Prostate gland (tissue), 2 donors: ENCODE results near the gene KLHL12. TPM values are rescaled to one million over a fixed set of nuclear protein-coding genes. Genes with fewer than 3 reads are reported as not detected.

Source experiments
- DNase-seq: peaks from one replicate; pipeline ENCODE4 v3.0.0-alpha.2; 2019; ENCODE audit warnings: low spot score
- H3K27ac ChIP-seq, 2 donors: fragments of 200-600 bp; sonication (generic); 2 replicates each; pipeline ENCODE4 v1.5.1; 2017 to 2019
- H3K27me3 ChIP-seq: fragments of 200-600 bp; sonication (generic); replicated peaks from 2 replicates; pipeline ENCODE4 v1.5.1; 2019; ENCODE audit not compliant: insufficient read depth
- H3K36me3 ChIP-seq, 2 donors: fragments of 200-600 bp; sonication (generic); 1 replicate in 1 of 2; 2 replicates in 1 of 2; pipeline versions ENCODE4 v1.5.1 to v1.8.1; 2017 to 2019
- H3K4me1 ChIP-seq: fragments of 200-600 bp; sonication (generic); replicated peaks from 2 replicates; pipeline ENCODE4 v1.5.1; 2019
- H3K4me3 ChIP-seq, 2 donors: fragments of 200-600 bp; sonication (generic); 2 replicates each; pipeline ENCODE4 v1.5.1; 2017 to 2019
- H3K9me3 ChIP-seq: fragments of 200-600 bp; sonication (generic); 2 replicates; pipeline ENCODE4 v1.5.1; 2017
- POLR2A ChIP-seq: fragments of 450-650 bp; IDR thresholded peaks from one replicate; pipeline ENCODE4 v1.6.1; 2016; ENCODE audit warnings: antibody characterized with exemption, mild to moderate bottlenecking
- POLR2AphosphoS5 ChIP-seq: sonication (generic); formaldehyde crosslinking; IDR thresholded peaks from one replicate; pipeline ENCODE4 v1.6.1; 2017; ENCODE audit warnings: antibody characterized with exemption
- WGBS: methylation state at CpG from one replicate; pipeline ENCODE4 v1.1.5; 2018; 5-methylcytosine and 5-hydroxymethylcytosine counted together
- intact Hi-C: fragments of 100-400 bp; cut with DNase I; formaldehyde crosslinking; loops from one replicate; pipeline ENCODE4 v1.14.2; 2022
- total RNA-seq, 2 donors: library from RNA; depleted of rRNA; stranded (reverse); fragments of >200 nt; gene quantifications; one replicate each; pipeline ENCODE4 v1.1.0, GENCODE V29; 2016
- TF ChIP-seq, protein P1 (sequence below), 4 experiments: fragments of 200-600 bp in 2 of 4; fragments of 450-650 bp in 2 of 4; sonication (generic) in 2 of 4; IDR thresholded peaks; 1 replicate in 3 of 4; 2 replicates in 1 of 4; pipeline ENCODE4 v1.5.1; 2016 to 2019; ENCODE audit warnings: antibody characterized with exemption in 4 of 4, mild to moderate bottlenecking in 2 of 4, moderate library complexity in 2 of 4

The KLHL12 gene
- total RNA-seq, 2 donors from 2014 or later, result 33.9 to 56.6 TPM

DNA sequence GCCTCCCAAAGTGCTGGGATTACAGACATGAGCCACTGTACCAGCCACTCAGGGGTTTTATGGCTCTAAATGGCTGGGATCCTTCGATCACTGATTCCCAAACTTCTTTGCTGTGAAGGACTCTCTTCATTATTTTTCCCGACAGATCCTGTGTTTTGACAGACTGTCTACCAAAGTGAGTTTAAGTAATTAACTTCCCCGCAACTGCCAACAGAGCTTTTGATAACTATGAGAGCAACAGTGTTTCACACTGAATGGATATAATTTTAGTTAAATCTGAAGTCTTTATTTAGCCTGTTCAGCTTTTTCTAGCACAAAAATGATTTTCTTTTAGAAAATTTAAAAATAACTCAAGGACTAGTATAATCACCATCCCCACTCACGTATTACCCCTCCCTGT, 25.5 kb downstream of the KLHL12 start:
- H3K4me1 ChIP-seq, result no peaks in the 10 kb centered on the region
- DNase-seq, result no peak
- no peak overlapping the region for H3K27ac ChIP-seq
- H3K9me3 ChIP-seq, result no peaks in the 10 kb centered on the region
- peaks cover 0 to 4% of the 10 kb centered on the region in 2 donors for H3K36me3 ChIP-seq
- 94% methylated on average over 4 of the region's 4 CpGs for WGBS
- intact Hi-C loops, result no loop called here
- TF ChIP-seq, protein P1, sequence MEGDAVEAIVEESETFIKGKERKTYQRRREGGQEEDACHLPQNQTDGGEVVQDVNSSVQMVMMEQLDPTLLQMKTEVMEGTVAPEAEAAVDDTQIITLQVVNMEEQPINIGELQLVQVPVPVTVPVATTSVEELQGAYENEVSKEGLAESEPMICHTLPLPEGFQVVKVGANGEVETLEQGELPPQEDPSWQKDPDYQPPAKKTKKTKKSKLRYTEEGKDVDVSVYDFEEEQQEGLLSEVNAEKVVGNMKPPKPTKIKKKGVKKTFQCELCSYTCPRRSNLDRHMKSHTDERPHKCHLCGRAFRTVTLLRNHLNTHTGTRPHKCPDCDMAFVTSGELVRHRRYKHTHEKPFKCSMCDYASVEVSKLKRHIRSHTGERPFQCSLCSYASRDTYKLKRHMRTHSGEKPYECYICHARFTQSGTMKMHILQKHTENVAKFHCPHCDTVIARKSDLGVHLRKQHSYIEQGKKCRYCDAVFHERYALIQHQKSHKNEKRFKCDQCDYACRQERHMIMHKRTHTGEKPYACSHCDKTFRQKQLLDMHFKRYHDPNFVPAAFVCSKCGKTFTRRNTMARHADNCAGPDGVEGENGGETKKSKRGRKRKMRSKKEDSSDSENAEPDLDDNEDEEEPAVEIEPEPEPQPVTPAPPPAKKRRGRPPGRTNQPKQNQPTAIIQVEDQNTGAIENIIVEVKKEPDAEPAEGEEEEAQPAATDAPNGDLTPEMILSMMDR (IDR thresholded peaks at IDR 0.05), result no peak
- TF ChIP-seq POLR2A, result no peak
- no peak for TF ChIP-seq POLR2AphosphoS5
- no peak overlapping the region for H3K4me3 ChIP-seq
- H3K27me3 ChIP-seq, result no peaks in the 10 kb centered on the region

DNA sequence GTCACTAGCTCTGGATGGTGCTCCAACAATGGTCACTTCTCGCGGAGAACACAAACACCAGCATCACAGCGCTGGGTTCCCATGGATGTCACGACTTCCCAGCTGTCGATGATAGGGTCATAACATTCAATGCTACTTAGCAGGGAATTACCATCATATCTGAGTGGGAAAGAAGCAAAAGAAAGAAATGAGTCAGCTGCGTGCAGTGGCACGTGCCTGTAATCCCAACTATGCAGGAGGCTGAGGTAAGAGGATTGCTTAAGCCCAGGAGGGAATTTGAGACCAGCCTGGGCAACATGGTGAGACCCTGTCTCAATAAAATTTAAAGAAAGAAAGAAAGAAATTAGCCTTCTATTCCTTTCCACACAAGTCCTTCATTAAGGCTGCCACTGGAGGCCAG, 34.5 kb downstream of the KLHL12 start:
- 91% methylated on average over 7 of the region's 7 CpGs for WGBS
- DNase-seq, result no peak
- H3K27me3 ChIP-seq, result no peaks in the 10 kb centered on the region
- H3K9me3 ChIP-seq, result no peaks in the 10 kb centered on the region
- intact Hi-C loops, result no loop called here
- peaks cover 6 to 10% of the 10 kb centered on the region in 2 donors for H3K36me3 ChIP-seq
- TF ChIP-seq, protein P1 (IDR thresholded peaks at IDR 0.05), result no peak
- TF ChIP-seq POLR2A (no peak), POLR2AphosphoS5 (no peak)
- H3K27ac ChIP-seq, result no peak overlapping the region
- no peaks in the 10 kb centered on the region for H3K4me1 ChIP-seq
- no peak overlapping the region for H3K4me3 ChIP-seq

DNA sequence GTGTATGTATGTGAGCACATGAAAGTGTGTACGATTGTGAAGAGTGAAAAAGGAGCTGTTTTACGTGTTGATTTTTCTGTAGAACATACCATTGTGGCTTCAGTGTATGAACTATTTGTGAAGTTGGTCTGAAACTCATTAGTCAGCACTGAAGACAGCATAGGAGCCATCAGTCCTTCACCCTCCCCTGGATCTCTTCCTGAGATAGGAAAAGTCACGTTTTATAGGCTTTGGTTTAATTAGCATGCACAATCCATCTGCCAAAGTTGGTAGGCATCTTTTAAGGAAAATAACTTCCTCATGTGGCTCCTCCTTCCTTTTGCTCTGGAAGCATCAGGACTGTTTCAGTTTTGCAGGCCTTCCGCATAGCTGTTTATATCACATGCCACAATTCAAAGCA, 36.6 kb downstream of the KLHL12 start:
- H3K36me3 ChIP-seq, result peaks cover 3 to 10% of the 10 kb centered on the region in 2 donors
- 68% methylated on average over 4 of the region's 4 CpGs for WGBS
- H3K4me3 ChIP-seq, result no peak overlapping the region
- DNase-seq, result no peak
- no peaks in the 10 kb centered on the region for H3K9me3 ChIP-seq
- H3K27me3 ChIP-seq, result no peaks in the 10 kb centered on the region
- no peaks in the 10 kb centered on the region for H3K4me1 ChIP-seq
- H3K27ac ChIP-seq, result no peak overlapping the region
- intact Hi-C loops, result no loop called here
- no peak for TF ChIP-seq POLR2A
- TF ChIP-seq, protein P1 (IDR thresholded peaks at IDR 0.05), result no peak

DNA sequence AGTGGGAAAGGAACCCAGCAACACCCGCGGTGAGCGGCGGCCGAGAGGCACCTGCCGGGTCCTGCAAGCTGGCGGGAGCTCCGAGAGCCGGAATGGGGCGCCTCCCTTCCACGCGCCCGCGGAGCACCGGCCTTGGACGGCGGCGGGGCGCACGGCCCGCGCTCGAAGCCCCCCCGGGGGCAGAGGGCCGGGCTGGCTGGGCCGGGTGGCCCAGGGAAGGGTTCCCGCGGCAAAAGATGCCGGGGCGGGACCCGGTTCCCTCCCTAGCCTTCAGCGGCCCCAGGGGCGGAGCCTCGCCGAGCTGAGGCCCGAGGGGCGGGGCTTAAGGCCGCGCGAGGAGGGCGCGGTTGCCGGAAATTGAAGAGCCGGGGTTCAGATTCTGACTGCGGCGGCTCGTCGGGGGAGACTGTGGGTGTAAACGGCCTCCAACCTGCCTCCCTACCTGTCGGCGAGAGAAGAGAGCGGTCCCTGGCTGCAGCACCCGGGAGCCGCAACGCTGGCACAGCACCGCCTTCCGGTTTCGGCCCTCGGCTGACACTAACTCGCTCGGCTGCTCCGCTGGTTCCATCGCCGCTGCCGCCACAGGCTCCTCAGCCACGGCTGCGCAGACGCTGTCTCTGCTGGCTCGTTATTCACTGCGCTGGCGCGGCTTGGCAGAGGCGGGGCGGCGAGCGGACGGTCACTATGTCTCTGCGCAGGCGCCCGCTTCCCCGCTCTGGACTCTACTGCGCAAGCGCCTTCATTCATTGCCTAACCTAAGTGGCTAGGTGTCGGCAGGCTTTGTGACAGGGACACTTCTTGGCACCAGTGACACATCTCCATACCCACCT, 38.3 kb downstream of the KLHL12 start, which contains the start of gene RABIF:
Gene RABIF (minus strand): TSS at position 619 of the 830 bp plus-strand sequence. CDS start 51 bp downstream, at position 568.
- Histone ChIP-seq H3K4me3 (peak within 1 kb of the TSS; percentile 80 to 82), H3K36me3 (peaks cover 0 to 1% of the 10 kb centered on the region in 2 donors), H3K4me1 (no peaks in the 10 kb centered on the region), H3K9me3 (no peaks in the 10 kb centered on the region), H3K27ac (peak within 1 kb of the TSS; percentile 94 to 98), H3K27me3 (no peaks in the 10 kb centered on the region)
- under 1% methylated on average over 74 of the region's 84 CpGs for WGBS
- DNase-seq, result peak; percentile 96
- peak; percentile 87 for TF ChIP-seq POLR2A
- peak; percentile 96 for TF ChIP-seq POLR2AphosphoS5
- TF ChIP-seq, protein P1 (IDR thresholded peaks at IDR 0.05), result peak in 2 of 4 experiments; percentile 21 to 41
- intact Hi-C loops, result loop anchor here (5.0 kb wide), 1 partner anchor 76 kb away; the partner anchor contains the start of gene PCAT6

DNA sequence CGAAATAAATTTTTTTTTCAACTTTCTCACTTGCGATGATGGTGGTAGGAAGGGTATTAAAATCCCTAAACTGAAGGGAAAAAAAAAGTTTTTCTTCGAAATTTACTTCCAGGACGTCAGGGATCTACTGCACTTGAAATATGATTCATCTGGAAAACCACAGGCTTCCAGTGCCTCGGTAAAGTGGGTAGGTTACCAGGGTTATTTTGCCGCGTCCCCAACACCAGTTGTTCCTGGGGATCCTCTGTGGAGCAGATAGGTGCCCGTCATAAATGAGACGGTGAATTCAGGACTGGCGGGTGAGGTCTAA, 38.9 kb downstream of the KLHL12 start:
- no peak for DNase-seq

More for the DNA sequence above, 38.9 kb downstream of the KLHL12 start:
- no peaks in the 10 kb centered on the region for H3K36me3 ChIP-seq
- peak overlapping the region; percentile 94 to 98 for H3K27ac ChIP-seq
- intact Hi-C loops, result loop anchor here (5.0 kb wide), 1 partner anchor 76 kb away; the partner anchor contains the start of gene PCAT6
- no peaks in the 10 kb centered on the region for H3K9me3 ChIP-seq
- H3K4me3 ChIP-seq, result peak overlapping the region; percentile 80 to 82
- 1% methylated on average over 10 of the region's 10 CpGs for WGBS
- TF ChIP-seq, protein P1 (IDR thresholded peaks at IDR 0.05), result no peak
- TF ChIP-seq POLR2A (no peak), POLR2AphosphoS5 (no peak)
- H3K4me1 ChIP-seq, result no peaks in the 10 kb centered on the region
- no peaks in the 10 kb centered on the region for H3K27me3 ChIP-seq
